HCT116 (cell line): ENCODE measurements around the gene RNF169. TPM values are rescaled to one million over a fixed set of nuclear protein-coding genes. Genes with fewer than 3 reads are reported as not detected.

Source experiments
- ATAC-seq: fragments of 200-7000 bp; cut with Tn5 transposase; 2 replicates; pipeline ENCODE4 v1.9.1; 2020; ENCODE audit warnings: mild to moderate bottlenecking, moderate library complexity
- BruUV-seq: library from RNA; stranded (reverse); fragments of 400-500 nt; replicated peaks from 2 replicates; lab custom pipeline; 2021; lab: Mats Ljungman, UMichigan
- CTCF ChIA-PET: fragments of 300-600 bp; sonication (Branson Sonifier 250); formaldehyde crosslinking; loops from one replicate; lab custom pipeline; 2021; ENCODE audit warnings: antibody characterized with exemption; lab: Charles Lee
- POLR2A ChIA-PET: fragments of 300-600, 350-600 bp; sonication (Branson Sonifier 250); formaldehyde crosslinking; loops from one replicate; lab custom pipeline; 2021; ENCODE audit warnings: antibody characterized with exemption; lab: Charles Lee
- RAD21 ChIA-PET, 2 experiments: fragments of 300-600 bp; sonication (Branson Sonifier 250); formaldehyde crosslinking; loops; one replicate each; lab custom pipeline; 2023; ENCODE audit warnings: low total read pairs in 2 of 2; ENCODE audit not compliant: uncharacterized antibody in 2 of 2, unreplicated experiment in 2 of 2, low non-redundant PET in 1 of 2; lab: Charles Lee
- DNase-seq: peaks from one replicate; pipeline ENCODE4 v3.0.0-alpha.2; 2010; ENCODE audit warnings: low read depth, low spot score
- H2AFZ ChIP-seq: fragments of 200-600 bp; shearing (Covaris generic), sonication (generic); 2 replicates; pipeline ENCODE4 v1.6.1; 2017; ENCODE audit warnings: low read depth, mixed run types, mixed read lengths, antibody characterized with exemption, low read length; ENCODE audit not compliant: poor library complexity, severe bottlenecking
- H3K27ac ChIP-seq: 2 replicates; pipeline ENCODE4 v1.5.1; 2012; ENCODE audit warnings: low read depth, low read length
- H3K27me3 ChIP-seq: fragments of 200-600 bp; sonication (generic); 2 replicates; pipeline ENCODE4 v1.6.1; 2016; ENCODE audit warnings: mixed run types, low read length, mixed read lengths; ENCODE audit not compliant: insufficient read depth
- H3K36me3 ChIP-seq, 2 experiments: fragments of 200-500 bp in 1 of 2; fragments of 200-600 bp in 1 of 2; sonication (Bioruptor generic) in 1 of 2; sonication (generic) in 1 of 2; 2 replicates each; pipeline versions ENCODE4 v1.5.1 to v1.6.1; 2014 to 2016; ENCODE audit warnings: low read length in 2 of 2, inconsistent platforms in 1 of 2, mixed read lengths in 1 of 2, mixed run types in 1 of 2; ENCODE audit not compliant: insufficient read depth in 2 of 2, control insufficient read depth in 1 of 2
- H3K4me1 ChIP-seq, 2 experiments: fragments of 200-600 bp in 1 of 2; sonication (generic) in 1 of 2; 2 replicates each; pipeline versions ENCODE4 v1.5.1 to v1.6.1; 2012 to 2017; ENCODE audit warnings: low read length in 2 of 2, inconsistent platforms in 1 of 2, mild to moderate bottlenecking in 1 of 2, mixed read lengths in 1 of 2, mixed run types in 1 of 2, moderate library complexity in 1 of 2; ENCODE audit not compliant: insufficient read depth in 2 of 2, control insufficient read depth in 1 of 2
- H3K4me2 ChIP-seq: fragments of 200-600 bp; sonication (generic); 2 replicates; pipeline ENCODE4 v1.6.1; 2017; ENCODE audit warnings: mixed run types, low read length, mixed read lengths
- H3K4me3 ChIP-seq, 2 experiments: fragments of 200-600 bp in 1 of 2; sonication (generic) in 1 of 2; replicated peaks in 1 of 2; 2 replicates each; pipeline ENCODE4 v1.5.1; 2011 to 2016; ENCODE audit warnings: low read length in 2 of 2, control low read depth in 1 of 2, low read depth in 1 of 2, mild to moderate bottlenecking in 1 of 2, mixed read lengths in 1 of 2, mixed run types in 1 of 2
- H3K79me2 ChIP-seq: fragments of 200-600 bp; sonication (generic); 2 replicates; pipeline ENCODE4 v1.6.1; 2017; ENCODE audit warnings: mild to moderate bottlenecking, mixed run types, low read length, moderate library complexity, mixed read lengths; ENCODE audit not compliant: insufficient read depth
- H3K9ac ChIP-seq: fragments of 200-600 bp; sonication (generic); 2 replicates; pipeline ENCODE4 v1.6.1; 2016; ENCODE audit warnings: low read length, mixed read lengths
- H3K9me2 ChIP-seq: fragments of 200-600 bp; sonication (generic), shearing (Covaris generic); 2 replicates; pipeline ENCODE4 v1.6.1; 2017; ENCODE audit warnings: mixed run types, mild to moderate bottlenecking, moderate library complexity; ENCODE audit not compliant: insufficient read depth
- H3K9me3 ChIP-seq, 2 experiments: fragments of 200-500 bp in 1 of 2; fragments of 200-600 bp in 1 of 2; sonication (Bioruptor generic) in 1 of 2; sonication (generic) in 1 of 2; 2 replicates each; pipeline ENCODE4 v1.6.1; 2014 to 2017; ENCODE audit warnings: low read length in 2 of 2, mixed read lengths in 2 of 2, inconsistent platforms in 1 of 2, low read depth in 1 of 2, mild to moderate bottlenecking in 1 of 2, mixed run types in 1 of 2, moderate library complexity in 1 of 2; ENCODE audit not compliant: control insufficient read depth in 1 of 2, insufficient read depth in 1 of 2
- H4K20me1 ChIP-seq: fragments of 200-600 bp; sonication (generic), shearing (Covaris generic); 2 replicates; pipeline ENCODE4 v1.6.1; 2017; ENCODE audit warnings: mixed run types, mild to moderate bottlenecking, moderate library complexity; ENCODE audit not compliant: insufficient read depth
- ATF3 ChIP-seq: IDR thresholded peaks from 2 replicates; pipeline ENCODE4 v1.6.1; 2012
- CBX3 ChIP-seq: IDR thresholded peaks from 2 replicates; pipeline ENCODE4 v1.6.1; 2012; ENCODE audit warnings: low read depth
- ELF1 ChIP-seq: IDR thresholded peaks from 2 replicates; pipeline ENCODE4 v1.6.1; 2012; ENCODE audit warnings: low read depth, borderline replicate concordance
- EZH2phosphoT487 ChIP-seq: fragments of 200-600 bp; IDR thresholded peaks from 2 replicates; pipeline ENCODE4 v1.6.1; 2018; ENCODE audit warnings: antibody characterized with exemption, borderline replicate concordance
- MAX ChIP-seq: IDR thresholded peaks from 2 replicates; pipeline ENCODE4 v1.6.1; 2012
- POLR2A ChIP-seq: IDR thresholded peaks from 2 replicates; pipeline ENCODE4 v1.7.0; 2011; ENCODE audit warnings: borderline replicate concordance; ENCODE audit not compliant: insufficient read depth, insufficient read length; ENCODE audit errors: extremely low read depth
- SRF ChIP-seq: IDR thresholded peaks from 2 replicates; pipeline ENCODE4 v1.6.1; 2012; ENCODE audit warnings: low read depth
- TCF7L2 ChIP-seq: IDR thresholded peaks from 2 replicates; pipeline ENCODE4 v1.7.0; 2011; ENCODE audit warnings: borderline replicate concordance, inconsistent platforms; ENCODE audit not compliant: insufficient read depth, insufficient read length; ENCODE audit errors: extremely low read depth
- ZFX ChIP-seq: fragments of 450-650 bp; IDR thresholded peaks from 2 replicates; pipeline ENCODE4 v1.6.1; 2017
- intact Hi-C: fragments of 100-400 bp; cut with micrococcal nuclease; formaldehyde crosslinking; loops from 2 replicates; pipeline ENCODE4 v1.10.0; 2022
- total RNA-seq: library from RNA; stranded (reverse); gene quantifications from one replicate; pipeline ENCODE4 v1.2.1, GENCODE V29; 2021; ENCODE audit not compliant: unreplicated experiment
- TF ChIP-seq, protein P1 (sequence below): IDR thresholded peaks from 2 replicates; pipeline ENCODE4 v1.6.1; 2011; ENCODE audit warnings: mild to moderate bottlenecking, low read length, moderate library complexity; ENCODE audit not compliant: insufficient replicate concordance; ENCODE audit errors: extremely low read depth

The RNF169 gene
- total RNA-seq, 1 experiment from 2014 or later: 22.5 TPM

DNA sequence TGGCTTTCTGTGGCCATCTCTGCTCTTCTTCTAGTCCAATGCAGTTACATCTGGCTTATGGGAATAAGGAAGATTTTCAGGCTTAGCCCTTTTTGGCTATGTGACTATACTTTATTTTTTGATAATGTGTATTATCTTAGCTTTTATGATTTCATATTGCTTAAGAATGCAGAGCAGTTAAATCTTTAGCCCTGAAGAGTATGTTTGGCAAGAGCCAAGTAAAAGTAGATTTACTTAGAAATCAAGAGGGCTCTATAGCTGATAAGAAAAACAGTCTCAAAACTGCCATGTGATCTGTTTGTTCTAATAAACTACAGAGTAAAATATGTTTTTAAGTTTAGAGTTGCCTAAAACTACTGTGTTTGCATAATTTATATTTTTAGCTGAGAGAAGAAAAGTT, 61.2 kb downstream of the RNF169 start:
- POLR2A ChIA-PET: no interaction called here
- no peaks in the 10 kb centered on the region for H4K20me1 ChIP-seq

DNA sequence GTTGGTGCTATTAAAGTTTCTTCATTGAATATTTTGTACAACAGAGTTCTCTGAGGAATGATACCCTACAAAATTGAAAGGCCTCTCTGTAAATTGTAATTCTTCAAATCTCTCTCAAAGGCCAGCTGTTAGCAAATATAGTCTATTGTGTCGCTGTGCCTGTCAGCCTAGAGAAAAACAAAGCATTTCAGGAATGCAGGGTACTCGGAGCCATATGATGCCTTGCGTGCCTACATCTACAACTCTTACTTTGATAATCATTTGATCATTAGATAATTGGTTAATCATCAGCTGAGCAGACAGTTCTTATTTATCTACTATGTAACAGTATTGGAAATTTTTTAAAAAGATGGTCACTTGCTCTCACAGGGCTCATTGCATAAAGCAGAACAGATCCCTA, 67.3 kb downstream of the RNF169 start:
- CTCF ChIA-PET: no interaction called here
- ATAC-seq (no peak), DNase-seq (no peak)
- Histone ChIP-seq H3K4me2 (no peak overlapping the region), H3K27ac (no peak overlapping the region), H4K20me1 (no peaks in the 10 kb centered on the region), H3K9ac (no peak overlapping the region), H3K79me2 (no peaks in the 10 kb centered on the region; the same call in 1 of the 2 replicates), H3K36me3 (no peaks in the 10 kb centered on the region), H3K9me3 (no peaks in the 10 kb centered on the region), H3K4me1 (peaks cover 0 to 7% of the 10 kb centered on the region in 2 experiments; a peak in 1 of 4 replicates), H2AFZ (no peak overlapping the region), H3K4me3 (no peak overlapping the region), H3K9me2 (no peaks in the 10 kb centered on the region), H3K27me3 (no peaks in the 10 kb centered on the region)
- RAD21 ChIA-PET: no interaction called here
- TF ChIP-seq, protein P1, sequence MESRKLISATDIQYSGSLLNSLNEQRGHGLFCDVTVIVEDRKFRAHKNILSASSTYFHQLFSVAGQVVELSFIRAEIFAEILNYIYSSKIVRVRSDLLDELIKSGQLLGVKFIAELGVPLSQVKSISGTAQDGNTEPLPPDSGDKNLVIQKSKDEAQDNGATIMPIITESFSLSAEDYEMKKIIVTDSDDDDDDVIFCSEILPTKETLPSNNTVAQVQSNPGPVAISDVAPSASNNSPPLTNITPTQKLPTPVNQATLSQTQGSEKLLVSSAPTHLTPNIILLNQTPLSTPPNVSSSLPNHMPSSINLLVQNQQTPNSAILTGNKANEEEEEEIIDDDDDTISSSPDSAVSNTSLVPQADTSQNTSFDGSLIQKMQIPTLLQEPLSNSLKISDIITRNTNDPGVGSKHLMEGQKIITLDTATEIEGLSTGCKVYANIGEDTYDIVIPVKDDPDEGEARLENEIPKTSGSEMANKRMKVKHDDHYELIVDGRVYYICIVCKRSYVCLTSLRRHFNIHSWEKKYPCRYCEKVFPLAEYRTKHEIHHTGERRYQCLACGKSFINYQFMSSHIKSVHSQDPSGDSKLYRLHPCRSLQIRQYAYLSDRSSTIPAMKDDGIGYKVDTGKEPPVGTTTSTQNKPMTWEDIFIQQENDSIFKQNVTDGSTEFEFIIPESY: no peak
- TF ChIP-seq TCF7L2 (no peak), ZFX (no peak), EZH2phosphoT487 (no peak), MAX (no peak), POLR2A (no peak), ELF1 (no peak)
- POLR2A ChIA-PET: no interaction called here
- no TSS peak for BruUV-seq
- intact Hi-C loops: no loop called here

More for the DNA sequence above, 61.2 kb downstream of the RNF169 start:
- intact Hi-C loops: no loop called here
- Histone ChIP-seq H3K9me3 (no peaks in the 10 kb centered on the region), H3K36me3 (no peaks in the 10 kb centered on the region), H3K4me3 (no peak overlapping the region), H3K4me1 (peaks cover 0 to 9% of the 10 kb centered on the region in 2 experiments; a peak in 1 of 4 replicates), H3K9me2 (no peaks in the 10 kb centered on the region), H3K27ac (no peak overlapping the region), H3K79me2 (peaks cover 30% of the 10 kb centered on the region), H3K27me3 (no peaks in the 10 kb centered on the region), H2AFZ (no peak overlapping the region), H3K9ac (no peak overlapping the region), H3K4me2 (no peak overlapping the region)
- RAD21 ChIA-PET: no interaction called here
- BruUV-seq: no TSS peak
- no peak for TF ChIP-seq TCF7L2
- no peak for TF ChIP-seq SRF
- TF ChIP-seq CBX3: no peak
- TF ChIP-seq EZH2phosphoT487: no peak
- TF ChIP-seq ATF3: no peak
- no peak for TF ChIP-seq MAX
- ATAC-seq (no peak), DNase-seq (no peak)
- CTCF ChIA-PET: no interaction called here
